Measurements from ENCODE around the gene PDHB. TPM values are rescaled to one million over a fixed set of nuclear protein-coding genes. Genes with fewer than 3 reads are reported as not detected.

PDHB gene
- total and polyA plus RNA-seq, 2 of the 13 experiments (the other 11 are each of a cell fraction or from before 2014, with no cell fraction given), result 108 to 153 TPM

DNA sequence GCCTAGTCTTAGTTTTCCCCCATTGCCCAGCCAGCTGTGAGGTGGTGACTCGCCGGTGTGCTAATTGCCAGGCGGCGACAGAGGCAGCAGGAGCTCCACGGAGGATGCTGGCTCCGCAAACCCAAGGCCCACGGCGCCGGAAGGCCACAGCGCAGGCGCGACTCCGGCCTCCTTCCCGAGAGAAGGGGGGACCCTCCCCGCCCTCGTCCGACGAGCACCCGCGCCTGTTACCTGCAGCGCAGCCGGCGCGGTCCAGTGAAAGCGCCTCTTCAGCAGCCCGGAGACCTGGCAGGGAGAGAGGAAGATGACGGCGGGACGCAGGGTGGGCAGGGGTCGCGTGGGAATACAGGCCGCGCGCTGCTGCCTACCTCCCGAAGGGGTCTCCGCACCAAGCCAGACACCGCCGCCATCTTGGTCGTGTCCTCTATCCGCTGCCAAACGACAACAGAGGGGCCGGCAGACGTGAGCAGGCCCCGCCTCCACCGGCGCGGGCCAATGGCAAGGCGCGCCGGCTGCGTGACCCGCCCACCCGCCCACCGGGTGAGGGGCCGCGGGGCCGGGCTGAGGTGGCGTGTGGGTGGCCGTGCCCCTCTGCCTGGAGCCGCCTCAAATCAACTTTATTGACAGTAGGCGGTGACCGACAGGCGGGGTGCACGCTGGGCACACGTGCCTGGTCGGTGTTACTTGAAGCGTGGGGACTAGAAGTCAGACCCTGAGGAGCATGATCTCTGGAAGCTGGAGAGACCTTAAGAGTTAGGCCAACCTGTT lies at the start of gene PDHB (continued):
- TF ChIP-seq TGIF2 (CRISPR knock-in tag; IDR thresholded peaks at IDR 0.05) (peak; percentile 87), SIN3B (IDR thresholded peaks at IDR 0.05; ENCODE audit: low read length) (peak; percentile 47; the same call in 1 of the 2 replicates), ZFP90 (CRISPR knock-in tag; IDR thresholded peaks at IDR 0.05; ENCODE audit: borderline replicate concordance) (peak; percentile 89; the same call in 1 of the 2 replicates), SATB2 (CRISPR knock-in tag; IDR thresholded peaks at IDR 0.05) (peak; percentile 93; the same call in 1 of the 2 replicates), NFYC (CRISPR knock-in tag; IDR thresholded peaks at IDR 0.05) (peak; percentile 66), KLF16 (CRISPR knock-in tag; IDR thresholded peaks at IDR 0.05) (peak in 1 of 2 experiments; percentile 95; a peak in 2 of 4 replicates), ZBTB3 (CRISPR knock-in tag; IDR thresholded peaks at IDR 0.05; ENCODE audit: borderline replicate concordance, low read depth) (0 out of 2 replicates have a peak, but pooled peaks have one; percentile 21), PAWR (CRISPR knock-in tag; IDR thresholded peaks at IDR 0.05; ENCODE audit: borderline replicate concordance) (0 out of 2 replicates have a peak, but pooled peaks have one; percentile 88), TP53 (CRISPR knock-in tag; conservative IDR thresholded peaks at IDR 0.05) (0 out of 2 replicates have a peak, but pooled peaks have one; percentile 29), MTA1 (CRISPR knock-in tag; IDR thresholded peaks at IDR 0.05; ENCODE audit: borderline replicate concordance) (0 out of 2 replicates have a peak, but pooled peaks have one; percentile 50), REXO4 (CRISPR knock-in tag; IDR thresholded peaks at IDR 0.05; ENCODE audit: borderline replicate concordance) (peak; percentile 93; the same call in 1 of the 2 replicates), ZNF788 (CRISPR knock-in tag; IDR thresholded peaks at IDR 0.05; ENCODE audit: borderline replicate concordance) (peak; percentile 82), DMAP1 (CRISPR knock-in tag; IDR thresholded peaks at IDR 0.05) (peak; percentile 95), ZNF782 (CRISPR knock-in tag; IDR thresholded peaks at IDR 0.05; ENCODE audit: borderline replicate concordance) (0 out of 2 replicates have a peak, but pooled peaks have one; percentile 75), HNRNPH1 (optimal IDR thresholded peaks at IDR 0.05; ENCODE audit: low read depth, low read length) (no peak), ZEB1 (IDR thresholded peaks at IDR 0.05; ENCODE audit: insufficient replicate concordance, low read depth) (no peak), RORA (CRISPR knock-in tag; IDR thresholded peaks at IDR 0.05) (no peak), ATM (IDR thresholded peaks at IDR 0.05; ENCODE audit: borderline replicate concordance) (no peak)
- TF ChIP-seq, protein P1, sequence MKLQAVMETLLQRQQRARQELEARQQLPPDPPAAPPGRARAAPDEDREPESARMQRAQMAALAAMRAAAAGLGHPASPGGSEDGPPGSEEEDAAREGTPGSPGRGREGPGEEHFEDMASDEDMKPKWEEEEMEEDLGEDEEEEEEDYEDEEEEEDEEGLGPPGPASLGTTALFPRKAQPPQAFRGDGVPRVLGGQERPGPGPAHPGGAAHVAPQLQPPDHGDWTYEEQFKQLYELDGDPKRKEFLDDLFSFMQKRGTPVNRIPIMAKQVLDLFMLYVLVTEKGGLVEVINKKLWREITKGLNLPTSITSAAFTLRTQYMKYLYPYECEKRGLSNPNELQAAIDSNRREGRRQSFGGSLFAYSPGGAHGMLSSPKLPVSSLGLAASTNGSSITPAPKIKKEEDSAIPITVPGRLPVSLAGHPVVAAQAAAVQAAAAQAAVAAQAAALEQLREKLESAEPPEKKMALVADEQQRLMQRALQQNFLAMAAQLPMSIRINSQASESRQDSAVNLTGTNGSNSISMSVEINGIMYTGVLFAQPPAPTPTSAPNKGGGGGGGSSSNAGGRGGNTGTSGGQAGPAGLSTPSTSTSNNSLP (IDR thresholded peaks at IDR 0.05; ENCODE audit: low read depth, low read length), result no peak
- TF ChIP-seq, protein P2, sequence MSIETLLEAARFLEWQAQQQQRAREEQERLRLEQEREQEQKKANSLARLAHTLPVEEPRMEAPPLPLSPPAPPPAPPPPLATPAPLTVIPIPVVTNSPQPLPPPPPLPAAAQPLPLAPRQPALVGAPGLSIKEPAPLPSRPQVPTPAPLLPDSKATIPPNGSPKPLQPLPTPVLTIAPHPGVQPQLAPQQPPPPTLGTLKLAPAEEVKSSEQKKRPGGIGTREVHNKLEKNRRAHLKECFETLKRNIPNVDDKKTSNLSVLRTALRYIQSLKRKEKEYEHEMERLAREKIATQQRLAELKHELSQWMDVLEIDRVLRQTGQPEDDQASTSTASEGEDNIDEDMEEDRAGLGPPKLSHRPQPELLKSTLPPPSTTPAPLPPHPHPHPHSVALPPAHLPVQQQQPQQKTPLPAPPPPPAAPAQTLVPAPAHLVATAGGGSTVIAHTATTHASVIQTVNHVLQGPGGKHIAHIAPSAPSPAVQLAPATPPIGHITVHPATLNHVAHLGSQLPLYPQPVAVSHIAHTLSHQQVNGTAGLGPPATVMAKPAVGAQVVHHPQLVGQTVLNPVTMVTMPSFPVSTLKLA (IDR thresholded peaks at IDR 0.05), result peak; percentile 69
- TF ChIP-seq, protein P3, sequence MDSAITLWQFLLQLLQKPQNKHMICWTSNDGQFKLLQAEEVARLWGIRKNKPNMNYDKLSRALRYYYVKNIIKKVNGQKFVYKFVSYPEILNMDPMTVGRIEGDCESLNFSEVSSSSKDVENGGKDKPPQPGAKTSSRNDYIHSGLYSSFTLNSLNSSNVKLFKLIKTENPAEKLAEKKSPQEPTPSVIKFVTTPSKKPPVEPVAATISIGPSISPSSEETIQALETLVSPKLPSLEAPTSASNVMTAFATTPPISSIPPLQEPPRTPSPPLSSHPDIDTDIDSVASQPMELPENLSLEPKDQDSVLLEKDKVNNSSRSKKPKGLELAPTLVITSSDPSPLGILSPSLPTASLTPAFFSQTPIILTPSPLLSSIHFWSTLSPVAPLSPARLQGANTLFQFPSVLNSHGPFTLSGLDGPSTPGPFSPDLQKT (CRISPR knock-in tag; IDR thresholded peaks at IDR 0.05; ENCODE audit: borderline replicate concordance), result no peak
- TF ChIP-seq, protein P4, sequence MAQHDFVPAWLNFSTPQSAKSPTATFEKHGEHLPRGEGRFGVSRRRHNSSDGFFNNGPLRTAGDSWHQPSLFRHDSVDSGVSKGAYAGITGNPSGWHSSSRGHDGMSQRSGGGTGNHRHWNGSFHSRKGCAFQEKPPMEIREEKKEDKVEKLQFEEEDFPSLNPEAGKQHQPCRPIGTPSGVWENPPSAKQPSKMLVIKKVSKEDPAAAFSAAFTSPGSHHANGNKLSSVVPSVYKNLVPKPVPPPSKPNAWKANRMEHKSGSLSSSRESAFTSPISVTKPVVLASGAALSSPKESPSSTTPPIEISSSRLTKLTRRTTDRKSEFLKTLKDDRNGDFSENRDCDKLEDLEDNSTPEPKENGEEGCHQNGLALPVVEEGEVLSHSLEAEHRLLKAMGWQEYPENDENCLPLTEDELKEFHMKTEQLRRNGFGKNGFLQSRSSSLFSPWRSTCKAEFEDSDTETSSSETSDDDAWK (CRISPR knock-in tag; IDR thresholded peaks at IDR 0.05), result no peak
- TF ChIP-seq, protein P5, sequence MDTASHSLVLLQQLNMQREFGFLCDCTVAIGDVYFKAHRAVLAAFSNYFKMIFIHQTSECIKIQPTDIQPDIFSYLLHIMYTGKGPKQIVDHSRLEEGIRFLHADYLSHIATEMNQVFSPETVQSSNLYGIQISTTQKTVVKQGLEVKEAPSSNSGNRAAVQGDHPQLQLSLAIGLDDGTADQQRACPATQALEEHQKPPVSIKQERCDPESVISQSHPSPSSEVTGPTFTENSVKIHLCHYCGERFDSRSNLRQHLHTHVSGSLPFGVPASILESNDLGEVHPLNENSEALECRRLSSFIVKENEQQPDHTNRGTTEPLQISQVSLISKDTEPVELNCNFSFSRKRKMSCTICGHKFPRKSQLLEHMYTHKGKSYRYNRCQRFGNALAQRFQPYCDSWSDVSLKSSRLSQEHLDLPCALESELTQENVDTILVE (CRISPR knock-in tag; IDR thresholded peaks at IDR 0.05), result peak; percentile 12; the same call in 1 of the 2 replicates

Data from HepG2 (cell line).